ENCODE results near the gene STARD7. TPM values are rescaled to one million over a fixed set of nuclear protein-coding genes. Genes with fewer than 3 reads are reported as not detected.

STARD7 gene
- total RNA-seq, 4 donors from 2014 or later = 211 to 292 (median 266) TPM

- no peaks in the 10 kb centered on the region for H3K4me1 ChIP-seq
- no peak for DNase-seq
- H3K27ac ChIP-seq = no peak overlapping the region
- TF ChIP-seq POLR2A (IDR thresholded peaks at IDR 0.05) (no peak), CTCF (IDR thresholded peaks at IDR 0.05) (no peak)
- H3K27me3 ChIP-seq = no peaks in the 10 kb centered on the region
- H3K9me3 ChIP-seq = no peaks in the 10 kb centered on the region
- no peak overlapping the region for H3K4me3 ChIP-seq (replicated peaks in 1 of 3)
- H3K36me3 ChIP-seq = no peaks in the 10 kb centered on the region
- intact Hi-C loops (cut with DNase I) = no loop called here
- 65 to 70% methylated on average over 7 to 9 of the region's 14 CpGs for WGBS, 2 donors
These were observed 50.1 kb downstream of the STARD7 start for GRCh38 chr2:96158554-96158940.

- intact Hi-C loops (cut with DNase I) = no loop called here
- no peak for DNase-seq
- no peaks in the 10 kb centered on the region for H3K36me3 ChIP-seq
- no peaks in the 10 kb centered on the region for H3K27me3 ChIP-seq
- WGBS, 2 donors = 49 to 63% methylated on average over 12 to 17 of the region's 19 CpGs
- no peak overlapping the region for H3K4me3 ChIP-seq (replicated peaks in 1 of 3)
- no peak overlapping the region for H3K27ac ChIP-seq
- no peak for TF ChIP-seq CTCF (IDR thresholded peaks at IDR 0.05)
- TF ChIP-seq POLR2A (IDR thresholded peaks at IDR 0.05) = no peak
- H3K9me3 ChIP-seq = no peaks in the 10 kb centered on the region
- no peaks in the 10 kb centered on the region for H3K4me1 ChIP-seq
These were observed 50.7 kb downstream of the STARD7 start for GRCh38 chr2:96157649-96158553.

DNA sequence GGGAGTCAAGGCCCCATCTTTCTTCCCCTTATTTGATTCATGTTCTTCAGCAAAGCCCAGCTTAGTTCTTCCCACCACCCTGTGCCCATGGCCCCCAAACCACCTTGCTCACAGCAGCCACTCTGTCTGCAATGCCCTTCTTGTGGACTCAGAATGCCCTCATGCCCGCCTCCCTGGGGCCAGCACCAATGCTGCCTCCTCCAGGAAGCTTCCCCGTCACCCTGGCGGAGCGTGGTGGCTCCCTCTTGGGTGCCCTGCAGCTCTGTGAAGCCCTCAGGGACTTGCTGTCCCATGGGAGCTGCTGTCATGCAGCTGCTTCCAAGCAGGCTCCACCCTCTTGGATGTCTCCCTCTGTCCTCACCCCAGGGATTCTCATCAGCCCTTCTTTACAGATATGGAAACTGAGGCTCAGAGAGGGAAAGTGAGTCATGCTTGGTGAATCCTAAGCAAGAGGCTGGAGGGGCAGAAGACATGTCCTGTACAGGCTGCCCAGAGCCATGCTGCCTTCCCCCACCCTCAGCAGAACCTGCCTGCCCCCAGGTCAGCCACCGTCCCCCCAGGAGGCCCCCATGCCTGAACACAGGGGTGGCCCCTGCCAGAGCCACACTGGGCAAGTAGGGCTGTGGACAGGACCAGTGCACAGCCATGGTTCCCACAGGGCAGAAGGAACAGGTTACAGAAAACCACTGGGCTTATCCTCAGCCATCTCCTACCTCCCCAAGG is 51.5 kb downstream of the STARD7 start:
- Histone ChIP-seq H3K9me3 (no peaks in the 10 kb centered on the region), H3K27ac (no peak overlapping the region), H3K4me3 (replicated peaks in 1 of 3) (no peak overlapping the region), H3K27me3 (no peaks in the 10 kb centered on the region), H3K4me1 (peaks cover 2 to 4% of the 10 kb centered on the region in 2 donors), H3K36me3 (no peaks in the 10 kb centered on the region)
- WGBS, 2 donors = 81 to 84% methylated on average over 4 to 5 of the region's 5 CpGs
- intact Hi-C loops (cut with DNase I) = no loop called here
- no peak for DNase-seq
- TF ChIP-seq CTCF (IDR thresholded peaks at IDR 0.05) (no peak), POLR2A (IDR thresholded peaks at IDR 0.05) (no peak)

DNA sequence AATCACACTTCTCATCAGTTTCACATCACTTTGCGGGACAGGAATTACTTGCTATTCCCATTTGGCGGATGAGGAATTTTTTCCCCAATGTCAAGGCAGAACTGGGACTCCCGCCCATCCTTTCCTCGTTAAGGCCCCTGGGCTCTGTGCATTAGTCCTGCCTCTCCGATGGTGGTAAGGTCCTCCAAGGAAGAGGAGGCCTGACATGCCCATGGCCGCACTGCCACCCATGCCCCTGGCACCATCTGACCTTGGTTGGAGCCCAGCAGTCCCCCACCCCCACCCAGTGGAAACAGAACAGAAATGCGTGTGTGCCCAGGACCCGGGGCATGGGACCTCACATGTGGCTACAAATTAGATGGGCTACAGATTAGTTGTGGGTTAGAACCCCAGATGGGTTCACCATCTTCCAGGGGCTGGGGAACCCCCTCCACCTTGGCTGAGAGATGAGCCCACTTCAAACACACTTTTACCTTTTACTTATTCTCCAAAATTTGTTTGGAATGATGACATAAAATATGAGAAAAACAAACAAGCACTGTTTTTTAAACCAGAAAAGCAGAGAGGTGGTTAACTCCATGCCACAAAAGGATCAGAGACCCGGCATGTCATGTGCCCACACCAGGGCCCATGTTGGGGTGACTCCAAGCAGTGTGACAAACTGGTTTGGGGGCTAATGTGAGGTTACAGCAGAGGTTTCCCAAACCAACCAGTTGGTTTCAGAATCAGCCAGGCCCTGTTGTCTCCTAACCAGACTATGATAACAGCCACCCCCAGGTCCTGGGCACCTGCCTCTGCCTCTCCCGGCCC is 52.4 kb downstream of the STARD7 start:
- H3K9me3 ChIP-seq = no peaks in the 10 kb centered on the region
- intact Hi-C loops (cut with DNase I) = no loop called here
- H3K27ac ChIP-seq = no peak overlapping the region
- WGBS, 2 donors = 75 to 88% methylated on average over 9 to 10 of the region's 10 CpGs
- H3K27me3 ChIP-seq = no peaks in the 10 kb centered on the region
- no peak overlapping the region for H3K4me3 ChIP-seq (replicated peaks in 1 of 3)
- DNase-seq = no peak
- H3K4me1 ChIP-seq = peaks cover 5 to 10% of the 10 kb centered on the region in 2 donors
- TF ChIP-seq CTCF (IDR thresholded peaks at IDR 0.05) (no peak), POLR2A (IDR thresholded peaks at IDR 0.05) (no peak)
- H3K36me3 ChIP-seq = no peaks in the 10 kb centered on the region

All from thyroid gland (tissue), 4 donors.